HG02678 (cell line): Measurements from ENCODE around the gene TMEM178B.

ENCODE experiments used
- ATAC-seq: cut with Tn5 transposase; IDR thresholded peaks from one replicate; pipeline ENCODE4 v1.9.1; 2021; ENCODE audit warnings: mild to moderate bottlenecking, moderate library complexity; ENCODE audit not compliant: unreplicated experiment

TMEM178B gene

DNA sequence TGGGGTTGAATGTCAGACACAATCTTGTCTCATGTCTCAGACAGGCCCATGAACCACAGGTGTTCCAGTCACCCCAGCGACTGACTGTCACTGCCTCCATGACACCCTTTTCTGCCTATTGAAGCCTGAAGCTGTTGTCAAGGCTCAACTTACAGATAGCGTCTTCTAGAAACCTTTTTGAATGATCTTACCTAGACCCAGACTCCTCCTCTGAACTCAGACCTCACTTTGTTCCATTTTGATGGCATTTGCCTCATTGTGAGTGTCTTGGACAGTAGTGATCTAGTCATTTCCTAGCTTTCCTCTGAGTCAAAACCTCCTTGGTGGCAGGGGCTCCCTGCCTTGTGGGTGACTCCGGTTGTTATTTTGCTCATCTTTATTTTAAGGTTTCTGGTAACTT lies 379.0 kb downstream of the TMEM178B start:
- ATAC-seq = no peak

DNA sequence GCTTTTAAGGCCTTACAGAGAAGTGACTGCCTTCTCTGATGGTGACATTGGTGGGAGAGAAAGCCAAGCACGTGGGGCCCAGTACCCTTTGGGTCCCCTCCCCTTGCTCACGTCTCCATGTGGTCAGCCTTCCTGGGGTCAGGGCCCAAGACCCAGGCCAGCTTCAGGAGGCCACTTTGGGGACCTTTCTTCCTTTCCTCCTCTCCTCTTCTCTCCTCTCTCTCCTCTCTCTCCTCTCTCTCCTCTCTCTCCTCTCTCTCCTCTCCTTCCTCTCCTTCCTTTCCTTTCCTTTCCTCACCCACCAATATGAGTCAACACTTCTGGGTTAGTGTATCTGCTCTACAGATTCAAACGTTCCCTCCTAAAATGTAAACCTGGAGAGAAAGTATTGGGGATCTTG lies 380.5 kb downstream of the TMEM178B start:
- no peak for ATAC-seq

DNA sequence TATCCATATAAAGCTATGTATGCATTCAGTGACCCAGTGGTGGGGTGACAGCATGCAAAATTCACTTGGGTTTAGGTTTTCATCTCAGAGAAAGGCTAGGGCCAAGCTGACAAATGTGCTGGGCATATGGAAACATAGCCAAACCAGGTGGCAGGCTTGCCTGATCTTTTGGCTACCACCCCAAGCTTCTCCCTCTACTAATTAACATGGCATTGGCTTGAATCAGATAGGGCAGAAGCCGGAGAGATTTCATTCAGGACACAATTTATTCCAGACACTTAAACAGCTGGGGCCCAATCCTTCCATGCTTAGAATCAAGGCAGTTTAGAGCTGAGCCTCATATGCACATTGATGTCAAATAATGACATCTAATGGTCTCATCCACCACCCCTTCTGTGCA lies 381.9 kb downstream of the TMEM178B start:
- no peak for ATAC-seq

DNA sequence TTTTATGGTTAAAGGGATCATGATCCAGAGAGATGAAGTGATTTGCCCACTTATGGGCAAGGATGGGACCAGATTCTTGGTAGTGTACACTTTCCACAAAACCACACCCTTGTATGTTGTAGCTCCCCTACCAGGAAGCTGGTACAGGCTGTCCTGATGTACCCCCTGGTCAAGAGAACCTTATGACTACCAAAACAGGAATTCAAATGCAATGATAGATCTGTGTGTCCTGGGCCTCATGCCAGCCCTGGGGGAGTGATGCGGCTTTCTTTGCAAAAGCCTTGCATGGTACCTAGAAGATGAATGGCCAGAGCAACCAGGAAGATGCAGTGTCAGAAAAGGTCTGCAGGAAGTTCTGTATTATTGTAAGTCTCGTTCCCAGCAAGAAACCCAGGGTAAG lies 382.4 kb downstream of the TMEM178B start:
- no peak for ATAC-seq

DNA sequence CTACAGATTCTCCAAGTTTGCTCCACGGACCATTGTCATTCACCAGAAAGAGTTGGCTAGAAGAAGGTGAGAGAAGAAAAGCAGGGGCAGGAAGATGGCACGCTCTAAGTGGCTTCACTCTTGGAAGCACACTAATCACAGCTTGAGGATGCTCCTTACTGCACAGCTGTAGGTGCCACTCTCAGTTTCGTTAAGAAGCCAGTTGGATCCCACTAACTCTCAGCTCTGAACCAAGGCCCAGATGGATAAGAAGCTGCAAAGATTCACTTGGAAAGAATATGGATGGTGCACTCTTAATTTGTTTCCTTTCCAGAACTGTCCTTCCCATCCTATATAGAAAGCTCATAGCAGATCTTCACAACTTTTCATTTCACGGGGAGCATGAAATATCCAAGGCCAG lies 382.8 kb downstream of the TMEM178B start:
- ATAC-seq = no peak

DNA sequence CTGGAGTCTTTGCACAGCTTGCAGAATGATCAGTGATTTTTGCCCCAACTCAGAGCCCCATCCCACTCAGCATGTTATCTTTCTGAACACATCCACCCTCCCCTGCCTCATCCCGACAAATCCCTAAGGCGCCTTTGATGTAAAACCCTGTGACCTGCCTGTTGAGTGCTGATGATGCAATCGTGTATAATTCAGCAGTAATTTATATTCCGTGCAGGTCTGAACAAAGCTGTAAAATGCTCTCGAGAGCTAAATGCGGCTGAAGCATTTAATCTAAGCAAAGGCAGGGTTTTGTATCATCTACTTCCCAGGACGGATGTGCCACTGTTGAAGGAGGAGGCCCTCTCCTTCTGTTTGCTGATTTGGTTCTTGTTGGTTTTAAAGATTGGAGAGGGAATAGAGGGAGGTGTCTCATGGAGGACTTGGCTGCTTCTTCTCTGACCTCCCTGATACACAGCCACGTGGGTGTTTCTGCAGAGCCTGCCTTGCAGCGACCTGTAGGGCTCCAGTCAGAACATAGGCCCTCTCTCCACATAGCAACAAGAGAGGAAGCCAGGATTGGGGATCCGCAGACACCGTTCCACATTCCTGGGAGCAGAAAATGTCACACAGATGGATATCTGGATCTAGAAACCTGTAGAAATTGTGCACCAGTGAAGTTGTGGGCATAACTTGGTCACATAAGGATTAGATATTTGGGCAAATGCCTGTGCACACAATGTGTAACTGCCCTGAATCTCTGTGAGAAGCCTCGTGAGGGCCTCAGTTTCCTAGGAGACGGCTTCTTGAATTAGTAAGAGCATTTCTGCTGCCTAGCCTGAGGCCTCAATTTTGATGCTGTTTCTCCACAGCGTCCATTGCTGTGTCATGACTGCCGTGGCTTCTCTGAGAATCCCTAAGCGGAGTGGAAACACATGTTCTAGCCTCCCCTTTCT lies 387.2 kb downstream of the TMEM178B start:
- ATAC-seq = no peak

DNA sequence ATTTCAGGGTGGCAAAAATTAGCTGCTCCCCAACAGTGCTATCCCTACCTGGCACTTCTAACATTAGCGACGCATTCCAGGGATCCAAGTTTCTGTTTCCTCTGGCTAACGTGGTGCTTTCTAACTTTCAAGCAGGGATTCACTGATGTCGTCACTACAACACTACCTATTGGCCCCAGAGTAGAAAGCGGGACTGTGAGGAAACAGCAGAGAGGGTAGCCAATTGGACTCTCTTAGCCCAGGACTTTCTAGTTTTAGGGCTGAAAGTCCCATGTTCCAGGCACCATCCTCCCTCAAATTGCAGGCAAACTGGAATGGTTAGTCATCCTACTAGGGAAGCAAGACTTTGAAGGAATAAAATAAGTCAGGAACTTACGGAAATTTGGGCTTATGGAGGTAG lies 388.1 kb downstream of the TMEM178B start:
- no peak for ATAC-seq

DNA sequence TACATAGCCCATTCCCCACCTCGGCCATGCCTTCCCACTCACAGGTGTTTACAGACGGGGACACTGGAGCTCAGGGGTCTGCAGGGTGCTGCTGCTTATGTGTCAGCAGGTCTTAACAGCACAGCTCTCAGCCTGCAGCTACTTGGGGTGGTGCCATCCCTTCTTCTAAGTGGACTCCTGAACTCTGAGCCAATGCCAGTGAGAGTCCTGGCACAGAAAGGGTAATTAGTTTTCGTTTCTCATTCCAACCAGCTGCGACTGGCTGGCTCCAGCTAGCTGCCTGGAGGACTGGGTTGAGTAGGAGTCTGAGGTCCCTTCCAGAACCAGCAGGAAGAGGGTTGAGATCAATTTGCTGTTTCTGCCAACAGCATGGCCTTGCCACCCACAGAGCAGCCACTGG lies 389.1 kb downstream of the TMEM178B start:
- no peak for ATAC-seq

DNA sequence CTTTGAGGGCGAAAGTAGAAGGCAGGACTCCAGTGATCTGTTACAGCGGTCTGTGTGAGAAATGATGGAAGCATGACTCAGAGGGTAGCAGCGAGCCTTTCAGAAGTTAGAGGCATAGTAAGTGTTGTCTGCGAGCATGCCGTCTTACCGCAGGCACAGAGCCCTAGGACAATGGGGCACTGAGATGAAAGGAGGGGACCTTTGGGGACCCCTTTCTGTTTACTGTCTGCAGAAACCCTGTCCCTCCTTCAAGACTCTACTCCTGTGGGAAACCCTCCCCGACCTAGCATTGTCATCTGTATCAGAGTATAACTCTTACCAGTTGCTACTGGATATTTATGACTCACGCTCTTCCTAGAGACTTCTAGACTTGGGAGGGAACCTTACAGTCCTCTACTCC lies 390.1 kb downstream of the TMEM178B start:
- no peak for ATAC-seq

DNA sequence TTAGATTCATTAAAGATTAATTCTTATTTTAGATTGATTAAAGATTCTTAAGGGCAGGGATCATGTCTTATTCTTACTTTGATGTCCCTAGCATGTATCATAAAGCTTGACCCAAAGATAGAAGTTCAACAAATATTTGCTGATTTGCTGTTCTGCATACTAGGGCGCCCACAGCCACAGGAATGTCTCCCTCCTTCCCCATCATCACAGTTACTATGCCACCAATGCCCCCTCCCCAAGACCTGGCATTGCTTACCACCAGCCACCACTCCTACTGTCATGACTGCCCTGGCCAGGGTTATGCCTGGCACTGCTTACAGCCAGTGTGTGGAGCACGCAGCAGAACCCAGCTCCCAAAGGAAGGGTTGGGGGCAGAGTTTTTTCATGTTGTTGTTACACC lies 390.7 kb downstream of the TMEM178B start:
- ATAC-seq = no peak

DNA sequence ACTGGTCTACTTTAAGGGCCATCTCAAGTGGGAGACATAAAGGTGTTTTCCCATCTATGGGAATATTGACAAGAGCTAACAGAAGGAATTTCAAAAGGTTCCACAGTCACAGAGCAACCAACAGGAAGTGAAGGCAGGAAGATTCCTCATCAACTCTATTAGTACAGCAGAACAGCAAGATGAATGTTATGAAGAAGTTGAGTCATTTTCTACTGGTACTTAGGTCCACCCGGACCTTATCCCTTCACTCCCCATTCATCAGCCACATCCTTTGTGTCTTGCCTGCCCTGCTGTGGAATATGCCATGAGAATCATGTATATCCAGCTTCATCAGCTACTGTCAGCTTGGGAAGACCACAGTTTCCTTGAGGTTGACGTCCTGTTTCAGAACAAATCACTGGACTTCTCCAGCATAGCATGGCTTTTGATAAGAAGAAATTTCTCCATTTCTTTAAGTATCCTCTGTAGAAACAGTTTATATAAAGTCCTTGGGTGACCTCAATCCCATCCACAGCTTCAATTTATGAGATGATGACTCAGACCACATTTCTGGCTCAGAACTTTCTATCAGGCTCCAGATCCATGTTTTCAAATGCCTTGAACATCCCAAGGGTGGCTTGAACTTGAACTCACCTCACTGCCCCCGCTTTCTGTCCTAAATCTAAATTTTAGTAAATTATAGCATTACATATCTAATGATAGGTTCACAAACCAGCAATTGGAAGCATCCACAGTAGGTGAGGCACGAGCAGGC lies 392.5 kb downstream of the TMEM178B start:
- no peak for ATAC-seq

DNA sequence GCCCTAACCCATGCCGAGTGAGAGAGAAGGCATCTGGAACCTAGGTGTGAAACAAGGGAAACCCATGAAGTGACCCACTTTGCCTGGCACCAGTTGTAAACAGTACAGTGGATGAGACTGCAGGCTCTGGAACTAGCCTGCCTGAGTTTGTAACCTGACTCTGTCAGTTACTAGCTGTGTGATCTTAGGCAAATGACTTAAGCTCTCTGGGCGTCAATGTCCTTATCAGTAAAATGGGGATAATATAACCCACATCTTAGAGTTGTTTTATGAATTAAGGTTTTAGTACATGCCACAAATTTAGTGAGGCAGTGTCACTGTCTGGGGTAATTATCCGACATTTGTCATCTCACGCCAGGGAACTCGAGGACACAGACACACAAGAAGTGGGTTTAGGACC lies 394.5 kb downstream of the TMEM178B start:
- ATAC-seq = no peak

DNA sequence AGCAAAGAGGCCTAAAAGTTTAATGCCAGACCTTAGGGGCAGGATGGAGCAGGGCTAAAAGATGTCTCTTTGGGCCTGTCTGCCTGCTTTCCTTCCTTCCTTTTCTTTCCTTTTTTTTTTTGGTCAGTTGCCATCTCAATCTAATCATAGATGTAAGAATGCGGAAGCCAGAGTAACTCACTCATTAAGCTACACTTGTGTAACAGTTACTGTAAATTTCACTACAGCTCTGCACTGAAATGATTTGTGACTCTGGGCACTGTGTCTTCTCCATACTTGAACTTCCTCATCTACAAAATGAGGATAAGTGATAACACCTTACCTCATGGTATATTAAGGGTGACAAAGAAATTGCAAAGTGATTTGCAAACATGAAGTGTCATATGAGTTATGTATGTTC lies 401.8 kb downstream of the TMEM178B start:
- no peak for ATAC-seq

DNA sequence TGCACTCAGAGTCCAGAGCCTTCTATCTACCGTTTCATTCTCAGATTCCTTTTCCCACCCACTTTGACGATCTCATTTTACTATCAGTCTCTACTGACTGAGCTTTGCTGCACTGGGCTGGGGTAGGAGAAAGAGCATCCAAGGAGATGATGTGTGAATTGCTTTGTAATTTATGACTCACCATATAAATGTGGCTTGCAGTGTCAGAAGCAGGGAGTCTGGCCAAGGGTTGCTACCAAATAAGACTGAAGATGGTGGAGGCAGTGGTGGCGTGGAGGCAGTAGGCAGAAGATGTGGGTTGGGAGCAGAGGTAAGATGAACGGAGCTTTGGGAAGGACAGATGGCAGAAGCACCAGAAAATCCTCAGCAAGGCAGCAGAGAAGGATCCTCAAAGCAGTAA lies 404.0 kb downstream of the TMEM178B start:
- no peak for ATAC-seq

DNA sequence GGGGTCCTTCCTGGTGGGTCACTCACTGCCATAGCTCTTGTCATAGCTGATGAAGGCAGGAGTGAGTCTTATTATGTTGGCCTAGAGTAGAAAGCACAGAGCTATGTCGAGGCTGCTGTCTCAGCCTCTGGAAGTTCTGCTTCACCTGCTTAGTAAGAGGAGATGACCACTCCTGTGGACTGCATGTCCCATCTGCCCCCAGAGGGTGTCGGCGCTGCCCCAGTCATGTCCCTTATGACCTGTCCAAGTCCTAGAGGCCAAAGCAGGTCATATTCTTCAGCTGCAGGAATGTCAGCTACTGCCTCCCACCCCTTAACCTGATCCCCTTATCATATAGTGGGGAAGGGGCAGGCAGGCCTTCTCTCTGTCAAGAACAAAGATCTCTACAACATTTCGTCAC lies 405.0 kb downstream of the TMEM178B start:
- no peak for ATAC-seq

DNA sequence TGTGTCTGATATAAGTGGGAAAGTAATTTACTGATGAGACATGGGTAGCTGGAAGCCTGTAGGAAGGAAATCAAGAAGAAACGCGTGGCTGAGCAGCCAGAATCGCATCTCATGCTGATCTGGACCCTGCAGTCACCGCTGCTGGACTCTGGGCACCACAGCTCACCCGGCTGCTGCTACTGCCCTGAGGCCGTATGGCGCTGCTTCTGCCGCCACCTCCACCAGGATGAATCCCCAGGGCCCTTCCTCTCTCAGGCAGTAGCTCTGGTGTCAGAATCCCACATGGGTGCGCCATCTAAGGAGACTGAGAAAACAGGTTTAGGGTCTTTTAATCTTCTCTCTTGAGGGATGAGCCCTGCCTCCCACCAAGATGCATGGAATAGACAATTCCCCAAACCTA lies 407.1 kb downstream of the TMEM178B start:
- no peak for ATAC-seq

DNA sequence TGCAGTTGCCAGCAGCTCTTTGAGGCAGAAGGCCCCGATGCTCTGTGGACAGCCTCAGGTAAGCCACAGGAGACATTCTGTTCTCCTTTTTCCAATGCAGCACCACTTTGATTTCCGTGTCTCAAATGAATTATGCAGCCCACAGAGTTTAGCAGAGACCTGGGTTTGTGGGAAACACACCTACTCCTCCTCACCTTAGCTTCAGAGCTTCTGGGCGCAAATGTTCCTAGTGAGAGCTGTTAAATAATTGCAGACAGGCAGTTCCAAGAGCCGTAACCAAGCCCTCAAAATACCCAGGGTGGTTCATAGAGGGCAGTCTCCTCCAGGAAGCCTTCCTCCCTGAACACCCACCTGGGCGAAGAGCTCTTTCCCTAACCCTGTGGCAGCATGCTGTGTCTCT lies 408.1 kb downstream of the TMEM178B start:
- ATAC-seq = no peak

DNA sequence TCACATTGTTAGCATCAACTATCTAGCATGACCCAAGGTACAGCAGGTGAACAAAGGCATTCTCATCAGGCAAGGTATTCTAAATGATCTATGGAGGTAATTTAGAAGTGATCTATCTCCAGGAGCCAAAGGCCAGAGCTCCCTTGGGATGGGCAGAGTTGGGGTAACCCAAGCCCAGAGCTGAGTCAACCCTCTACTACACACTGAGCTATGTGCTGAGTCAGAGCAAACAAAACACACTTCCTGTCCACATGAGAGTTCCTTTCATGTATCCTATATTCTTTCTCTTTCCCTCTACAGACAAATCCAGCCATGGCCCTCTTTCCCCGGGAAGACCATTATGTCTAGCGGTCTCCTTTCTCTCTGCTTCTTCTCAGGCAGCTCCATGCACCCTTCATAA lies 409.2 kb downstream of the TMEM178B start:
- ATAC-seq = no peak

DNA sequence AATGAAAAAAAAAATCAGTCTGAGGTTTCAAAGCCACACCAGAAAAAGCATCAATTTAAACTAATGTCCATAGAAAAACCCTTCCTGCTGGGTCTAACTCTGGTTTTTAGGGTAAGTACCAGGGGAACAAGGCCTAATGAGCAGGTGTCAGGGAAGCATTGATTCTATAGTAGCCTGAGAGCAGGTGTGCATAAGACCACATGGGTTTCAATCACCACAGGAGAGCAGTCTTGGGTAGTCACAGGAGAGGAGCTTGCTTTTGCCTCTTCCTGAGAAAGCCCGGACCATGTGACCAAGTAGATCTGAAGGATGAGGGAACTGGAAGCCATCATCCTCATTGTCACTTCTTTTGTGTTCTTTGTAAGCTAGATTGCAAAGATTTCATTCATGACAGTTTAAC lies 411.0 kb downstream of the TMEM178B start:
- ATAC-seq = no peak

DNA sequence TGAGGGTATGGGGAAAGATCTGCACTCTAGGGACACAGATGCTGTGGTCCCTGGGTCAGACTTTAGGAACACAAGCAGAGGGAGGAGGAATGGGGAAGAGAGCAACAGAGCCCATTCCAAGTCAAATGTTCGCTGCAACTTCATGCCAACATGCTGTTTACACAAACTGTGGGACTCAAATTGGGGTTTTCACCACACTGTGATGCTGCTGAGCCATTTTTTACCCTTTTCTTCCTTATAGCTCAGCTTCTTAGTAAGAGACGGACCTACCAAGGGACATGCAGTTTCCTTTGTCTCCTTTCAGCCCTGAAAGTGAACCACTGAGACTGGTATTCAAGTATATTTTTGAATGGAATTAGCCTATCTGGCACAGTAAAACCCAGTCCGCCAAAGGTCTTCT lies 413.1 kb downstream of the TMEM178B start:
- no peak for ATAC-seq

DNA sequence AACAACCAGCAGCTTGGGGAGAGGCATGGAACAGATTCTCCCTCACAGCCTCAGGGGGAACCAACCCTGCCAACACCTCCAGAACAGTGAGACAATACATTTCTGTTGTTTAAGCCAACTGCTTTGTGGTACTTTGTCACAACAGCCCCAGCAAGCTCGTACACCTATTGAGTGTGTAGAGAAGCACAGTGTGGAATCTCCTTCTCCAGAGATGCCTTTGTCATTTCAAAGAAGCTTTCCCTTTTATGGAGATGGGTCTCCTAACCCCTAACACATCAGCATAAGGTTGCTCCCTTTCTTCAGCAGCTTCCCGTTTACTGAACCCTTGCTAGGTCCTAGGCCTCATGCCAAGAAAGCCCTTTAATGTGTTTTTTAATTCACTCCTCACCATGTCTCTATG lies 416.6 kb downstream of the TMEM178B start:
- no peak for ATAC-seq

DNA sequence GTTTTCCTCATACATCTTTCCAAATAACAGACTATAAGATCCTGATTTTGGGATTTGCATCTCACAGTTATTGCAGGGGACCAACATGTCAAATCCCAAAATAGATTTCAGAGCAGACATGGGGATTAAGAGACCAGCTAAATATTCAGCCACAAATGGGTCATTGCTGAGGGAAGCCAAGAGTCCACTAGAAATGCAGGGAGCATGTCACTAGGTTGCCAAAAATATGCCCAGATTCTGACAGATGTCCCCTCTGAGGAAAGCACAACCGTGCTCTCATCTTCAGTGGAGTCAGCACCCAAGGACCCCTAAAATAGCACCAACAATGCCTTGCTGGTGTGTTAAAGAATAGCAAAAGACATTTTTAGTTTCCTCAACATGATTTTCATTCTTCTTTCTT lies 421.2 kb downstream of the TMEM178B start:
- ATAC-seq = no peak
